C4-2B (cell line): Measurements from ENCODE around the gene SPINK1.

ENCODE experiments used
- H3K27ac ChIP-seq: fragments of 450-650 bp; 2 replicates; pipeline ENCODE4 v1.5.1; 2017
- ZFX ChIP-seq: fragments of 450-650 bp; IDR thresholded peaks from 2 replicates; pipeline ENCODE4 v1.6.1; 2017
- TF ChIP-seq, protein P1 (sequence below): fragments of 450-650 bp; conservative IDR thresholded peaks from 2 replicates; pipeline ENCODE4 v1.5.1; 2017; ENCODE audit warnings: mild to moderate bottlenecking

Gene SPINK1

DNA sequence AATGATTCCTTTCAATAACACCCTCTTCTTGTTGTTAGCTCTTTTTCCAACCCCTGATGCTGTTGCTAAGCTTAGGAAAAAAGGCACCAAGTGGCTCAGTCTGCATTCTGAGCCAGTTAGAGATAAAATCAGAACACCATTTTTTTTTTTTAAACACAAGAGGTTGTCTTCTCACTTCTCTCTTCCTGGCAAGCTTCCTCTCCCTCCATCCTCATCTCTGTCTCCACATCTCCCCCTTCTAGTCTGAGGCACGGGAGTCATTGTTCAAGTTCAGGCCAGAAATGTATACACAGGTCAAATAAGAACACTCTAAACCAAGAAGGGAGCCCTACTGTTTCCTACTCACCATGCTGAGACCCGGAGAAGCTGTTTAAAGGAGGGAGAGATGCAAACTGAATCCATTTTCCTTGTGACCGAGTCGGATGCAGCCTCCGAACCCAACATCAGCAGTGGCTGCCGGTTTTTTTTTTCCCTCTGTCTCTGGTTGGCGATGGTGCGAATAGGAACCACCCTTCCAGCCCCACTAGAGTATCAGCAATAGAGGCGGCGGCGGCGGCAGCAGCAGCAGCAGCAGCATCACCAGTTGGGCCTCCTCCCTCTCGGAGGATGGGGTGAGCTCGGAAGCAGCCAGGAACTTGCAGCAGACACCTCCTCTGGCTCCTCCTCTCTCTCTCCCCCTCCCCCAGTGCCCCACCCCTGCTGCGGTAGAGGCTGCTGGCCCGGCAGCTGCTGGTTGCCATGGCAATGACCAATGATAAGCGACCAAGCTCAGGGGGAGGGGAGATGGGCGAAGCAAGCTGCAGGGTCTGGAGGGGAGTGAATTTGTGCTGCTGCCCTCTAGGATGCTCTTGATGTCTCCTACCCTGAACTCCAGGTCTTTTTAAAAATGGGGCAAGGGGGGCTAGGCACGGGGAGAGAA lies 49.1 kb downstream of the SPINK1 start, which contains the start of gene JAKMIP2:
TSS of gene JAKMIP2 (minus strand) at position 619 of the 919 bp plus-strand sequence. CDS start 110,922 bp downstream, outside the sequence.
- TF ChIP-seq, protein P1, sequence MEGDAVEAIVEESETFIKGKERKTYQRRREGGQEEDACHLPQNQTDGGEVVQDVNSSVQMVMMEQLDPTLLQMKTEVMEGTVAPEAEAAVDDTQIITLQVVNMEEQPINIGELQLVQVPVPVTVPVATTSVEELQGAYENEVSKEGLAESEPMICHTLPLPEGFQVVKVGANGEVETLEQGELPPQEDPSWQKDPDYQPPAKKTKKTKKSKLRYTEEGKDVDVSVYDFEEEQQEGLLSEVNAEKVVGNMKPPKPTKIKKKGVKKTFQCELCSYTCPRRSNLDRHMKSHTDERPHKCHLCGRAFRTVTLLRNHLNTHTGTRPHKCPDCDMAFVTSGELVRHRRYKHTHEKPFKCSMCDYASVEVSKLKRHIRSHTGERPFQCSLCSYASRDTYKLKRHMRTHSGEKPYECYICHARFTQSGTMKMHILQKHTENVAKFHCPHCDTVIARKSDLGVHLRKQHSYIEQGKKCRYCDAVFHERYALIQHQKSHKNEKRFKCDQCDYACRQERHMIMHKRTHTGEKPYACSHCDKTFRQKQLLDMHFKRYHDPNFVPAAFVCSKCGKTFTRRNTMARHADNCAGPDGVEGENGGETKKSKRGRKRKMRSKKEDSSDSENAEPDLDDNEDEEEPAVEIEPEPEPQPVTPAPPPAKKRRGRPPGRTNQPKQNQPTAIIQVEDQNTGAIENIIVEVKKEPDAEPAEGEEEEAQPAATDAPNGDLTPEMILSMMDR: no peak
- no peak for TF ChIP-seq ZFX
- no peak within 1 kb of the TSS for H3K27ac ChIP-seq

DNA sequence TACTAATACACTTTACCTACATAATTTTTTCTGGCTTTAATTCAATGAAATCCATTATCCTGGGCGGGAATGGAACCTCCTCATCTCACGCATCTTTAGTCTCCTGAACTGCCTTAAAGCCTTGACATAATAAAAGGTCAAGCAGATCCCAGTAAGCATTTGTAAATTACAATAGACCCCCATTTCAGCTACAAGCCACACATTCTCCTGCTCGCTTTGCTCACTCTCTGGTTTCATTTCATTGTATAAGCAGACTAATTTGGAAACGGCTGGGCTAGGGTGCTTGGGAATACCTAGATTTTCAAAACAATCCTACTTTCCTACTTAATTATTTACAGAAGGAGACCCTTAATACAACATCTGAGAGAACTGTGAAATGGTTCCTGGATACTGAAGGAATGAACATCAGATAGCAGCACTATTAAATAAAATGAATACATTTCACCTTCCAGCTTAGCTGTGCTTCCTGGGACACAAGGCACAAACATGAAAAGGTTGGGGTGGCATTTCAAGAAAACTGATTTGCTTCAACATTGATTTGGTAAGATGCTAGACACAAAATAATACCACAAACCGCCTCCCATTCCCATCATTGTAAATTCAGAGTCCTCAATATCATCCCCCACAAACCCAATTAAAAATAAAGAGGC lies 50.4 kb downstream of the SPINK1 start:
- no peak overlapping the region for H3K27ac ChIP-seq
- TF ChIP-seq ZFX: no peak
- TF ChIP-seq, protein P1: no peak

DNA sequence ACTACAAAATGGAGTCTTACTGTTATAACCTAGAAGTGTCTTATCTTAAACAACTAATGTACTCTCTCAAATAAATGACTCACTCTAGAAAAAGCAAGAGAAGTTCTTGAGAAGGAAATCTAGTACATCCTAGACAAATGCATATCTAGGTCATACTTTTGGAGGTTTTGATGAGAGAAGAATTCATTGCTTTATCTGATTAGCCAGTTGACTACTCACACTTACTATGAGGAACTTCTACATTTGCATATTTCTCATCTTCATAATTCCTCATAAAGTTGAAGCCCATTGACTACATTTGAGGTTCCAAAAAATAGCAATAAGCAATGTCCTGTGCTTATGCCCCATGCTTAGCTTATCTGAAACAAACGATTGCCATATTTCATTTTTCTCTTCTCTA lies 51.8 kb downstream of the SPINK1 start:
- TF ChIP-seq ZFX: no peak
- TF ChIP-seq, protein P1: no peak
- no peak overlapping the region for H3K27ac ChIP-seq

DNA sequence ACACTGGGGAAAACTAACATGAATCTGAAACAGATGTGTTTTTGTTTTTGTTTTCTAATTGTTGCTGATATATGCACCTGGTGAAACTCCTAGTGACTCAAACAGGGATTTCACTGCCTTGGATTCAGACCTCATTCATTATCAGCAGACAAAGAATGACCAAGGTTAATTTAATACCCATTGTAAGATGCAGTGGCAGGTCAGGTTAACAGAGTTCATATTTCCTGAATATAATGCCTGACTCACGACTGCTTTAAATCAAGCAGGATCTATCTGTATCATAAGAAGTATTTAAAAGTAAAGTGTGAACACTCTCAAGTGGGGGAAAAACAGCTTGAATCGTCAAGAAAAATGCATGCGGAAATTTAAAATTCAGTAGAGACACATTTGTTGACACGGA lies 54.5 kb downstream of the SPINK1 start:
- TF ChIP-seq, protein P1: no peak
- TF ChIP-seq ZFX: no peak
- no peak overlapping the region for H3K27ac ChIP-seq
